ENCODE measurements around the gene DIPK1B. TPM values are rescaled to one million over a fixed set of nuclear protein-coding genes. Genes with fewer than 3 reads are reported as not detected.

DIPK1B gene
- total and polyA plus RNA-seq, 2 experiments from 2014 or later = 18.7 to 60.0 TPM

GRCh38 chr9:136668983-136669790 is 43.2 kb upstream of the DIPK1B start:
- H3K4me2 ChIP-seq = no peak overlapping the region
- H4K20me1 ChIP-seq (replicated peaks; ENCODE audit: insufficient read depth) = no peaks in the 10 kb centered on the region
- H3F3A ChIP-seq (replicated peaks; ENCODE audit: low read depth) = no peaks in the 10 kb centered on the region
- no peaks in the 10 kb centered on the region for H3K27me3 ChIP-seq (ENCODE audit: insufficient read depth)
- H3K36me3 ChIP-seq (ENCODE audit: insufficient read depth) = no peaks in the 10 kb centered on the region
- H3K4me3 ChIP-seq = no peak overlapping the region
- no peaks in the 10 kb centered on the region; the same call in 1 of the 2 replicates for H3K4me1 ChIP-seq (ENCODE audit: insufficient read depth)
- Mint-ChIP-seq H3K27me3 (ENCODE audit: insufficient read depth, low read depth, poor library complexity) (peaks cover 2% of the 10 kb centered on the region), H3K27ac (no peak overlapping the region), H3K9me3 (no peaks in the 10 kb centered on the region), H3K4me1 (no peaks in the 10 kb centered on the region), H3K36me3 (ENCODE audit: low read depth) (no peaks in the 10 kb centered on the region), H3K4me3 (no peak overlapping the region)
- no peak for TF ChIP-seq STAT1 (IDR thresholded peaks at IDR 0.05; ENCODE audit: unreplicated experiment)
- TF ChIP-seq, protein P1, sequence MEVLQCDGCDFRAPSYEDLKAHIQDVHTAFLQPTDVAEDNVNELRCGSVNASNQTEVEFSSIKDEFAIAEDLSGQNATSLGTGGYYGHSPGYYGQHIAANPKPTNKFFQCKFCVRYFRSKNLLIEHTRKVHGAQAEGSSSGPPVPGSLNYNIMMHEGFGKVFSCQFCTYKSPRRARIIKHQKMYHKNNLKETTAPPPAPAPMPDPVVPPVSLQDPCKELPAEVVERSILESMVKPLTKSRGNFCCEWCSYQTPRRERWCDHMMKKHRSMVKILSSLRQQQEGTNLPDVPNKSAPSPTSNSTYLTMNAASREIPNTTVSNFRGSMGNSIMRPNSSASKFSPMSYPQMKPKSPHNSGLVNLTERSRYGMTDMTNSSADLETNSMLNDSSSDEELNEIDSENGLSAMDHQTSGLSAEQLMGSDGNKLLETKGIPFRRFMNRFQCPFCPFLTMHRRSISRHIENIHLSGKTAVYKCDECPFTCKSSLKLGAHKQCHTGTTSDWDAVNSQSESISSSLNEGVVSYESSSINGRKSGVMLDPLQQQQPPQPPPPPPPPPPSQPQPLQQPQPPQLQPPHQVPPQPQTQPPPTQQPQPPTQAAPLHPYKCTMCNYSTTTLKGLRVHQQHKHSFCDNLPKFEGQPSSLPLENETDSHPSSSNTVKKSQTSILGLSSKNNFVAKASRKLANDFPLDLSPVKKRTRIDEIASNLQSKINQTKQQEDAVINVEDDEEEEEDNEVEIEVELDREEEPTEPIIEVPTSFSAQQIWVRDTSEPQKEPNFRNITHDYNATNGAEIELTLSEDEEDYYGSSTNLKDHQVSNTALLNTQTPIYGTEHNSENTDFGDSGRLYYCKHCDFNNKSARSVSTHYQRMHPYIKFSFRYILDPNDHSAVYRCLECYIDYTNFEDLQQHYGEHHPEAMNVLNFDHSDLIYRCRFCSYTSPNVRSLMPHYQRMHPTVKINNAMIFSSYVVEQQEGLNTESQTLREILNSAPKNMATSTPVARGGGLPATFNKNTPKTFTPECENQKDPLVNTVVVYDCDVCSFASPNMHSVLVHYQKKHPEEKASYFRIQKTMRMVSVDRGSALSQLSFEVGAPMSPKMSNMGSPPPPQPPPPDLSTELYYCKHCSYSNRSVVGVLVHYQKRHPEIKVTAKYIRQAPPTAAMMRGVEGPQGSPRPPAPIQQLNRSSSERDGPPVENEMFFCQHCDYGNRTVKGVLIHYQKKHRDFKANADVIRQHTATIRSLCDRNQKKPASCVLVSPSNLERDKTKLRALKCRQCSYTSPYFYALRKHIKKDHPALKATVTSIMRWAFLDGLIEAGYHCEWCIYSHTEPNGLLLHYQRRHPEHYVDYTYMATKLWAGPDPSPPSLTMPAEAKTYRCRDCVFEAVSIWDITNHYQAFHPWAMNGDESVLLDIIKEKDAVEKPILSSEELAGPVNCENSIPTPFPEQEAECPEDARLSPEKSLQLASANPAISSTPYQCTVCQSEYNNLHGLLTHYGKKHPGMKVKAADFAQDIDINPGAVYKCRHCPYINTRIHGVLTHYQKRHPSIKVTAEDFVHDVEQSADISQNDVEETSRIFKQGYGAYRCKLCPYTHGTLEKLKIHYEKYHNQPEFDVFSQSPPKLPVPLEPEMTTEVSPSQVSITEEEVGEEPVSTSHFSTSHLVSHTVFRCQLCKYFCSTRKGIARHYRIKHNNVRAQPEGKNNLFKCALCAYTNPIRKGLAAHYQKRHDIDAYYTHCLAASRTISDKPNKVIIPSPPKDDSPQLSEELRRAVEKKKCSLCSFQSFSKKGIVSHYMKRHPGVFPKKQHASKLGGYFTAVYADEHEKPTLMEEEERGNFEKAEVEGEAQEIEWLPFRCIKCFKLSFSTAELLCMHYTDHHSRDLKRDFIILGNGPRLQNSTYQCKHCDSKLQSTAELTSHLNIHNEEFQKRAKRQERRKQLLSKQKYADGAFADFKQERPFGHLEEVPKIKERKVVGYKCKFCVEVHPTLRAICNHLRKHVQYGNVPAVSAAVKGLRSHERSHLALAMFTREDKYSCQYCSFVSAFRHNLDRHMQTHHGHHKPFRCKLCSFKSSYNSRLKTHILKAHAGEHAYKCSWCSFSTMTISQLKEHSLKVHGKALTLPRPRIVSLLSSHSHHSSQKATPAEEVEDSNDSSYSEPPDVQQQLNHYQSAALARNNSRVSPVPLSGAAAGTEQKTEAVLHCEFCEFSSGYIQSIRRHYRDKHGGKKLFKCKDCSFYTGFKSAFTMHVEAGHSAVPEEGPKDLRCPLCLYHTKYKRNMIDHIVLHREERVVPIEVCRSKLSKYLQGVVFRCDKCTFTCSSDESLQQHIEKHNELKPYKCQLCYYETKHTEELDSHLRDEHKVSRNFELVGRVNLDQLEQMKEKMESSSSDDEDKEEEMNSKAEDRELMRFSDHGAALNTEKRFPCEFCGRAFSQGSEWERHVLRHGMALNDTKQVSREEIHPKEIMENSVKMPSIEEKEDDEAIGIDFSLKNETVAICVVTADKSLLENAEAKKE (CRISPR knock-in tag; IDR thresholded peaks at IDR 0.05) = no peak
- no peak for TF ChIP-seq CREB1 (CRISPR knock-in tag; IDR thresholded peaks at IDR 0.05; ENCODE audit: low read depth)
- TF ChIP-seq, protein P2, sequence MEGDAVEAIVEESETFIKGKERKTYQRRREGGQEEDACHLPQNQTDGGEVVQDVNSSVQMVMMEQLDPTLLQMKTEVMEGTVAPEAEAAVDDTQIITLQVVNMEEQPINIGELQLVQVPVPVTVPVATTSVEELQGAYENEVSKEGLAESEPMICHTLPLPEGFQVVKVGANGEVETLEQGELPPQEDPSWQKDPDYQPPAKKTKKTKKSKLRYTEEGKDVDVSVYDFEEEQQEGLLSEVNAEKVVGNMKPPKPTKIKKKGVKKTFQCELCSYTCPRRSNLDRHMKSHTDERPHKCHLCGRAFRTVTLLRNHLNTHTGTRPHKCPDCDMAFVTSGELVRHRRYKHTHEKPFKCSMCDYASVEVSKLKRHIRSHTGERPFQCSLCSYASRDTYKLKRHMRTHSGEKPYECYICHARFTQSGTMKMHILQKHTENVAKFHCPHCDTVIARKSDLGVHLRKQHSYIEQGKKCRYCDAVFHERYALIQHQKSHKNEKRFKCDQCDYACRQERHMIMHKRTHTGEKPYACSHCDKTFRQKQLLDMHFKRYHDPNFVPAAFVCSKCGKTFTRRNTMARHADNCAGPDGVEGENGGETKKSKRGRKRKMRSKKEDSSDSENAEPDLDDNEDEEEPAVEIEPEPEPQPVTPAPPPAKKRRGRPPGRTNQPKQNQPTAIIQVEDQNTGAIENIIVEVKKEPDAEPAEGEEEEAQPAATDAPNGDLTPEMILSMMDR (conservative IDR thresholded peaks at IDR 0.05; ENCODE audit: low read depth in 2 of 2) = no peak
- TF ChIP-seq JUNB (IDR thresholded peaks at IDR 0.05; ENCODE audit: unreplicated experiment) = no peak
- no peak overlapping the region for H2AFZ ChIP-seq
- no peaks in the 10 kb centered on the region for H3K9me2 ChIP-seq (ENCODE audit: insufficient read depth)
- H3K27ac ChIP-seq (ENCODE audit: low read depth) = no peak overlapping the region
- DNase-seq (ENCODE audit: low spot score) (no peak), ATAC-seq (no peak)
- no peaks in the 10 kb centered on the region for H3K79me2 ChIP-seq (replicated peaks; ENCODE audit: insufficient read depth)

Data from GM23338 (cell line).